K562 (cell line): Measurements from ENCODE around the gene SPATS2. TPM values are rescaled to one million over a fixed set of nuclear protein-coding genes. Genes with fewer than 3 reads are reported as not detected.

Experiments used
- DIDO1 ChIP-seq: fragments of 450-650 bp; IDR thresholded peaks from 2 replicates; pipeline ENCODE4 v1.6.1; 2016; ENCODE audit warnings: low read depth, missing biosample characterization, missing genetic modification characterization
- NCOR1 ChIP-seq: fragments of 450-650 bp; IDR thresholded peaks from 2 replicates; pipeline ENCODE4 v1.6.1; 2016; ENCODE audit warnings: mild to moderate bottlenecking, moderate library complexity
- polyA plus RNA-seq, 8 experiments: library from polyadenylated mRNA; depleted of rRNA in 4 of 8; stranded (reverse) in 5 of 8; unstranded in 3 of 8; fragments of >200 nt; fragmentation: Nextera tagmentation in 2 of 8; fragmentation: Illumina TruSeq in 1 of 8; extraction: Ambion mirVana in 2 of 8; extraction: Trizol in 1 of 8; gene quantifications; 2 replicates each; pipeline versions ENCODE4 v1.2.1 to v1.2.3, GENCODE V29; 2011 to 2014; ENCODE audit warnings: inconsistent platforms in 1 of 8, missing spikeins in 1 of 8
- total RNA-seq, 7 experiments: library from RNA; depleted of rRNA in 6 of 7; stranded (reverse); fragments of >200 nt in 6 of 7; fragmentation: Illumina TruSeq in 2 of 7; extraction: Trizol in 2 of 7; gene quantifications; 2 replicates each; pipeline versions ENCODE4 v1.2.1 to v1.2.3, GENCODE V29; 2011 to 2021; ENCODE audit warnings: low replicate concordance in 1 of 7
- TF ChIP-seq, protein P1 (sequence below): sonication (generic); formaldehyde crosslinking; IDR thresholded peaks from 2 replicates; pipeline ENCODE4 v1.8.1; 2023; ENCODE audit warnings: missing genetic modification reagents, mild to moderate bottlenecking, borderline replicate concordance
- TF ChIP-seq, protein P2 (sequence below), 2 experiments: fragments of 450-650 bp; IDR thresholded peaks; 2 replicates each; pipeline ENCODE4 v1.6.1; 2018; ENCODE audit warnings: mild to moderate bottlenecking in 2 of 2, low read depth in 1 of 2; ENCODE audit not compliant: partially characterized antibody in 2 of 2
- TF ChIP-seq, protein P3 (sequence below), 2 experiments: IDR thresholded peaks; 2 replicates each; pipeline ENCODE4 v1.6.1; 2012; ENCODE audit warnings: improper control_type of control experiment in 2 of 2, low read depth in 2 of 2, low read length in 2 of 2, borderline replicate concordance in 1 of 2
- TF ChIP-seq, protein P4 (sequence below): fragments of 200-800 bp; sonication (Bioruptor generic); IDR thresholded peaks from 2 replicates; pipeline ENCODE4 v1.6.1; 2016; ENCODE audit warnings: missing genetic modification characterization, missing compliant biosample characterization
- TF ChIP-seq, protein P5 (sequence below): IDR thresholded peaks from 2 replicates; pipeline ENCODE4 v1.6.1; 2014; ENCODE audit warnings: antibody characterized with exemption

The SPATS2 gene
- total and polyA plus RNA-seq, 9 of the 15 experiments (the other 6 are each of a cell fraction or from before 2014, with no cell fraction given): 5.4 to 48.2 (median 17.5) TPM

DNA sequence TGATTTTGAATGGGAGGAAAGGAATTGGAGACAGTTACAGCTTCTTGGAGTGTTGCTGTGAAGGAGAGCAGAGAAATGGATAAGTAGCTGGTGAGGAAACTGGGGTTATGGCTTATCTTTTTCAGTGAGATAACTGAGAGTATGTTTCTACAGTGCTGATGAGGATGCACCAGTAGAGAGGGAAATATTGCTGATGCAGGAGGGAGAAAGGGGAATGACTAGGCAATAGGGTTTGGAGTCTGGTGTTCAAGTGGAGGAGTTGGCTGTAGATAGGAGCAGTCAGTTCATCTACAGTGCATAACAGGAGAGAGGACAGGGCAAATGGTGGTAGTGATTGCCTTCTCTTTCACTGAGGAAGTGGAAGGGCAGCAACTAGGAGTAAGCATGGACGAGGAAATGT, 33.0 kb downstream of the SPATS2 start (continued):
- TF ChIP-seq, protein P1, sequence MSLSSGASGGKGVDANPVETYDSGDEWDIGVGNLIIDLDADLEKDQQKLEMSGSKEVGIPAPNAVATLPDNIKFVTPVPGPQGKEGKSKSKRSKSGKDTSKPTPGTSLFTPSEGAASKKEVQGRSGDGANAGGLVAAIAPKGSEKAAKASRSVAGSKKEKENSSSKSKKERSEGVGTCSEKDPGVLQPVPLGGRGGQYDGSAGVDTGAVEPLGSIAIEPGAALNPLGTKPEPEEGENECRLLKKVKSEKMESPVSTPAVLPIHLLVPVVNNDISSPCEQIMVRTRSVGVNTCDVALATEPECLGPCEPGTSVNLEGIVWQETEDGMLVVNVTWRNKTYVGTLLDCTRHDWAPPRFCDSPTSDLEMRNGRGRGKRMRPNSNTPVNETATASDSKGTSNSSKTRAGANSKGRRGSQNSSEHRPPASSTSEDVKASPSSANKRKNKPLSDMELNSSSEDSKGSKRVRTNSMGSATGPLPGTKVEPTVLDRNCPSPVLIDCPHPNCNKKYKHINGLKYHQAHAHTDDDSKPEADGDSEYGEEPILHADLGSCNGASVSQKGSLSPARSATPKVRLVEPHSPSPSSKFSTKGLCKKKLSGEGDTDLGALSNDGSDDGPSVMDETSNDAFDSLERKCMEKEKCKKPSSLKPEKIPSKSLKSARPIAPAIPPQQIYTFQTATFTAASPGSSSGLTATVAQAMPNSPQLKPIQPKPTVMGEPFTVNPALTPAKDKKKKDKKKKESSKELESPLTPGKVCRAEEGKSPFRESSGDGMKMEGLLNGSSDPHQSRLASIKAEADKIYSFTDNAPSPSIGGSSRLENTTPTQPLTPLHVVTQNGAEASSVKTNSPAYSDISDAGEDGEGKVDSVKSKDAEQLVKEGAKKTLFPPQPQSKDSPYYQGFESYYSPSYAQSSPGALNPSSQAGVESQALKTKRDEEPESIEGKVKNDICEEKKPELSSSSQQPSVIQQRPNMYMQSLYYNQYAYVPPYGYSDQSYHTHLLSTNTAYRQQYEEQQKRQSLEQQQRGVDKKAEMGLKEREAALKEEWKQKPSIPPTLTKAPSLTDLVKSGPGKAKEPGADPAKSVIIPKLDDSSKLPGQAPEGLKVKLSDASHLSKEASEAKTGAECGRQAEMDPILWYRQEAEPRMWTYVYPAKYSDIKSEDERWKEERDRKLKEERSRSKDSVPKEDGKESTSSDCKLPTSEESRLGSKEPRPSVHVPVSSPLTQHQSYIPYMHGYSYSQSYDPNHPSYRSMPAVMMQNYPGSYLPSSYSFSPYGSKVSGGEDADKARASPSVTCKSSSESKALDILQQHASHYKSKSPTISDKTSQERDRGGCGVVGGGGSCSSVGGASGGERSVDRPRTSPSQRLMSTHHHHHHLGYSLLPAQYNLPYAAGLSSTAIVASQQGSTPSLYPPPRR (CRISPR knock-in tag): no peak
- TF ChIP-seq, protein P2, sequence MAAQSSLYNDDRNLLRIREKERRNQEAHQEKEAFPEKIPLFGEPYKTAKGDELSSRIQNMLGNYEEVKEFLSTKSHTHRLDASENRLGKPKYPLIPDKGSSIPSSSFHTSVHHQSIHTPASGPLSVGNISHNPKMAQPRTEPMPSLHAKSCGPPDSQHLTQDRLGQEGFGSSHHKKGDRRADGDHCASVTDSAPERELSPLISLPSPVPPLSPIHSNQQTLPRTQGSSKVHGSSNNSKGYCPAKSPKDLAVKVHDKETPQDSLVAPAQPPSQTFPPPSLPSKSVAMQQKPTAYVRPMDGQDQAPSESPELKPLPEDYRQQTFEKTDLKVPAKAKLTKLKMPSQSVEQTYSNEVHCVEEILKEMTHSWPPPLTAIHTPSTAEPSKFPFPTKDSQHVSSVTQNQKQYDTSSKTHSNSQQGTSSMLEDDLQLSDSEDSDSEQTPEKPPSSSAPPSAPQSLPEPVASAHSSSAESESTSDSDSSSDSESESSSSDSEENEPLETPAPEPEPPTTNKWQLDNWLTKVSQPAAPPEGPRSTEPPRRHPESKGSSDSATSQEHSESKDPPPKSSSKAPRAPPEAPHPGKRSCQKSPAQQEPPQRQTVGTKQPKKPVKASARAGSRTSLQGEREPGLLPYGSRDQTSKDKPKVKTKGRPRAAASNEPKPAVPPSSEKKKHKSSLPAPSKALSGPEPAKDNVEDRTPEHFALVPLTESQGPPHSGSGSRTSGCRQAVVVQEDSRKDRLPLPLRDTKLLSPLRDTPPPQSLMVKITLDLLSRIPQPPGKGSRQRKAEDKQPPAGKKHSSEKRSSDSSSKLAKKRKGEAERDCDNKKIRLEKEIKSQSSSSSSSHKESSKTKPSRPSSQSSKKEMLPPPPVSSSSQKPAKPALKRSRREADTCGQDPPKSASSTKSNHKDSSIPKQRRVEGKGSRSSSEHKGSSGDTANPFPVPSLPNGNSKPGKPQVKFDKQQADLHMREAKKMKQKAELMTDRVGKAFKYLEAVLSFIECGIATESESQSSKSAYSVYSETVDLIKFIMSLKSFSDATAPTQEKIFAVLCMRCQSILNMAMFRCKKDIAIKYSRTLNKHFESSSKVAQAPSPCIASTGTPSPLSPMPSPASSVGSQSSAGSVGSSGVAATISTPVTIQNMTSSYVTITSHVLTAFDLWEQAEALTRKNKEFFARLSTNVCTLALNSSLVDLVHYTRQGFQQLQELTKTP (IDR thresholded peaks at IDR 0.05; ENCODE audit: low read depth in 1 of 2, partially characterized antibody in 2 of 2): peak in 1 of 2 experiments; percentile 50
- no peak for TF ChIP-seq NCOR1
- TF ChIP-seq, protein P3, sequence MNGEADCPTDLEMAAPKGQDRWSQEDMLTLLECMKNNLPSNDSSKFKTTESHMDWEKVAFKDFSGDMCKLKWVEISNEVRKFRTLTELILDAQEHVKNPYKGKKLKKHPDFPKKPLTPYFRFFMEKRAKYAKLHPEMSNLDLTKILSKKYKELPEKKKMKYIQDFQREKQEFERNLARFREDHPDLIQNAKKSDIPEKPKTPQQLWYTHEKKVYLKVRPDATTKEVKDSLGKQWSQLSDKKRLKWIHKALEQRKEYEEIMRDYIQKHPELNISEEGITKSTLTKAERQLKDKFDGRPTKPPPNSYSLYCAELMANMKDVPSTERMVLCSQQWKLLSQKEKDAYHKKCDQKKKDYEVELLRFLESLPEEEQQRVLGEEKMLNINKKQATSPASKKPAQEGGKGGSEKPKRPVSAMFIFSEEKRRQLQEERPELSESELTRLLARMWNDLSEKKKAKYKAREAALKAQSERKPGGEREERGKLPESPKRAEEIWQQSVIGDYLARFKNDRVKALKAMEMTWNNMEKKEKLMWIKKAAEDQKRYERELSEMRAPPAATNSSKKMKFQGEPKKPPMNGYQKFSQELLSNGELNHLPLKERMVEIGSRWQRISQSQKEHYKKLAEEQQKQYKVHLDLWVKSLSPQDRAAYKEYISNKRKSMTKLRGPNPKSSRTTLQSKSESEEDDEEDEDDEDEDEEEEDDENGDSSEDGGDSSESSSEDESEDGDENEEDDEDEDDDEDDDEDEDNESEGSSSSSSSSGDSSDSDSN (IDR thresholded peaks at IDR 0.05; ENCODE audit: borderline replicate concordance in 1 of 2, low read depth in 2 of 2, low read length in 2 of 2): peak in 1 of 2 experiments; percentile 50; a peak in 1 of 4 replicates
- TF ChIP-seq DIDO1: no peak
- TF ChIP-seq, protein P4, sequence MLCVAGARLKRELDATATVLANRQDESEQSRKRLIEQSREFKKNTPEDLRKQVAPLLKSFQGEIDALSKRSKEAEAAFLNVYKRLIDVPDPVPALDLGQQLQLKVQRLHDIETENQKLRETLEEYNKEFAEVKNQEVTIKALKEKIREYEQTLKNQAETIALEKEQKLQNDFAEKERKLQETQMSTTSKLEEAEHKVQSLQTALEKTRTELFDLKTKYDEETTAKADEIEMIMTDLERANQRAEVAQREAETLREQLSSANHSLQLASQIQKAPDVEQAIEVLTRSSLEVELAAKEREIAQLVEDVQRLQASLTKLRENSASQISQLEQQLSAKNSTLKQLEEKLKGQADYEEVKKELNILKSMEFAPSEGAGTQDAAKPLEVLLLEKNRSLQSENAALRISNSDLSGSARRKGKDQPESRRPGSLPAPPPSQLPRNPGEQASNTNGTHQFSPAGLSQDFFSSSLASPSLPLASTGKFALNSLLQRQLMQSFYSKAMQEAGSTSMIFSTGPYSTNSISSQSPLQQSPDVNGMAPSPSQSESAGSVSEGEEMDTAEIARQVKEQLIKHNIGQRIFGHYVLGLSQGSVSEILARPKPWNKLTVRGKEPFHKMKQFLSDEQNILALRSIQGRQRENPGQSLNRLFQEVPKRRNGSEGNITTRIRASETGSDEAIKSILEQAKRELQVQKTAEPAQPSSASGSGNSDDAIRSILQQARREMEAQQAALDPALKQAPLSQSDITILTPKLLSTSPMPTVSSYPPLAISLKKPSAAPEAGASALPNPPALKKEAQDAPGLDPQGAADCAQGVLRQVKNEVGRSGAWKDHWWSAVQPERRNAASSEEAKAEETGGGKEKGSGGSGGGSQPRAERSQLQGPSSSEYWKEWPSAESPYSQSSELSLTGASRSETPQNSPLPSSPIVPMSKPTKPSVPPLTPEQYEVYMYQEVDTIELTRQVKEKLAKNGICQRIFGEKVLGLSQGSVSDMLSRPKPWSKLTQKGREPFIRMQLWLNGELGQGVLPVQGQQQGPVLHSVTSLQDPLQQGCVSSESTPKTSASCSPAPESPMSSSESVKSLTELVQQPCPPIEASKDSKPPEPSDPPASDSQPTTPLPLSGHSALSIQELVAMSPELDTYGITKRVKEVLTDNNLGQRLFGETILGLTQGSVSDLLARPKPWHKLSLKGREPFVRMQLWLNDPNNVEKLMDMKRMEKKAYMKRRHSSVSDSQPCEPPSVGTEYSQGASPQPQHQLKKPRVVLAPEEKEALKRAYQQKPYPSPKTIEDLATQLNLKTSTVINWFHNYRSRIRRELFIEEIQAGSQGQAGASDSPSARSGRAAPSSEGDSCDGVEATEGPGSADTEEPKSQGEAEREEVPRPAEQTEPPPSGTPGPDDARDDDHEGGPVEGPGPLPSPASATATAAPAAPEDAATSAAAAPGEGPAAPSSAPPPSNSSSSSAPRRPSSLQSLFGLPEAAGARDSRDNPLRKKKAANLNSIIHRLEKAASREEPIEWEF (CRISPR knock-in tag): no peak
- TF ChIP-seq, protein P5, sequence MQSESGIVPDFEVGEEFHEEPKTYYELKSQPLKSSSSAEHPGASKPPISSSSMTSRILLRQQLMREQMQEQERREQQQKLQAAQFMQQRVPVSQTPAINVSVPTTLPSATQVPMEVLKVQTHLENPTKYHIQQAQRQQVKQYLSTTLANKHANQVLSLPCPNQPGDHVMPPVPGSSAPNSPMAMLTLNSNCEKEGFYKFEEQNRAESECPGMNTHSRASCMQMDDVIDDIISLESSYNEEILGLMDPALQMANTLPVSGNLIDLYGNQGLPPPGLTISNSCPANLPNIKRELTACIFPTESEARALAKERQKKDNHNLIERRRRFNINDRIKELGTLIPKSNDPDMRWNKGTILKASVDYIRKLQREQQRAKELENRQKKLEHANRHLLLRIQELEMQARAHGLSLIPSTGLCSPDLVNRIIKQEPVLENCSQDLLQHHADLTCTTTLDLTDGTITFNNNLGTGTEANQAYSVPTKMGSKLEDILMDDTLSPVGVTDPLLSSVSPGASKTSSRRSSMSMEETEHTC: no peak
